GM12878 (cell line): ENCODE data around the gene PCDHGB5. TPM values are rescaled to one million over a fixed set of nuclear protein-coding genes. Genes with fewer than 3 reads are reported as not detected.

Experiments
- POLR2A ChIP-seq: IDR thresholded peaks from 2 replicates; pipeline ENCODE4 v1.6.1; 2011; ENCODE audit warnings: low read depth, mild to moderate bottlenecking, low read length
- RUNX3 ChIP-seq: IDR thresholded peaks from 2 replicates; pipeline ENCODE4 v1.6.1; 2012; ENCODE audit warnings: low read length, inconsistent platforms
- SUZ12 ChIP-seq: fragments of 200-600 bp; sonication (generic); IDR thresholded peaks from one replicate; pipeline ENCODE4 v1.6.1; 2018; ENCODE audit warnings: antibody characterized with exemption, mild to moderate bottlenecking; ENCODE audit not compliant: unreplicated experiment
- TARDBP ChIP-seq: IDR thresholded peaks from 2 replicates; pipeline ENCODE4 v1.6.1; 2016; ENCODE audit warnings: borderline replicate concordance
- ZBED1 ChIP-seq: IDR thresholded peaks from 2 replicates; pipeline ENCODE4 v1.6.1; 2016; ENCODE audit warnings: borderline replicate concordance
- polyA plus RNA-seq, 11 experiments: library from polyadenylated mRNA; depleted of rRNA in 4 of 11; unstranded in 6 of 11; stranded (reverse) in 5 of 11; fragments of >200 nt; fragmentation: Nextera tagmentation in 4 of 11; fragmentation: Illumina TruSeq in 1 of 11; extraction: Ambion mirVana in 4 of 11; extraction: Trizol in 1 of 11; gene quantifications; 1 replicate in 1 of 11; 2 replicates in 10 of 11; pipeline versions ENCODE4 v1.2.1 to v1.2.3, GENCODE V29; 2011 to 2016; ENCODE audit warnings: inconsistent platforms in 2 of 11, missing spikeins in 2 of 11, low read depth in 1 of 11
- total RNA-seq, 4 experiments: library from RNA; depleted of rRNA in 3 of 4; stranded (reverse); fragments of >200 nt in 3 of 4; fragmentation: Illumina TruSeq in 1 of 4; extraction: Trizol in 1 of 4; gene quantifications; 2 replicates each; pipeline versions ENCODE4 v1.2.1 to v1.2.3, GENCODE V29; 2013 to 2021
- TF ChIP-seq, protein P1 (sequence below): IDR thresholded peaks from 2 replicates; pipeline ENCODE4 v1.6.1; 2011; ENCODE audit warnings: borderline replicate concordance, low read depth, mild to moderate bottlenecking, moderate library complexity, low read length; ENCODE audit not compliant: insufficient read depth, poor library complexity, severe bottlenecking
- TF ChIP-seq, protein P2 (sequence below): IDR thresholded peaks from 2 replicates; pipeline ENCODE4 v1.6.1; 2012; ENCODE audit warnings: low read depth, low read length, improper control_type of control experiment
- TF ChIP-seq, protein P3 (sequence below): IDR thresholded peaks from 2 replicates; pipeline ENCODE4 v1.6.1; 2012; ENCODE audit warnings: low read length, inconsistent platforms
- TF ChIP-seq, protein P4 (sequence below): IDR thresholded peaks from 2 replicates; pipeline ENCODE4 v1.6.1; 2012; ENCODE audit warnings: improper control_type of control experiment, low read depth, low read length; ENCODE audit not compliant: insufficient replicate concordance

PCDHGB5 gene
- total and polyA plus RNA-seq, 10 of the 15 experiments (the other 5 are each of a cell fraction or from before 2014, with no cell fraction given): 0.02 to 2.3 (median 1.3) TPM; not detected in 1

DNA sequence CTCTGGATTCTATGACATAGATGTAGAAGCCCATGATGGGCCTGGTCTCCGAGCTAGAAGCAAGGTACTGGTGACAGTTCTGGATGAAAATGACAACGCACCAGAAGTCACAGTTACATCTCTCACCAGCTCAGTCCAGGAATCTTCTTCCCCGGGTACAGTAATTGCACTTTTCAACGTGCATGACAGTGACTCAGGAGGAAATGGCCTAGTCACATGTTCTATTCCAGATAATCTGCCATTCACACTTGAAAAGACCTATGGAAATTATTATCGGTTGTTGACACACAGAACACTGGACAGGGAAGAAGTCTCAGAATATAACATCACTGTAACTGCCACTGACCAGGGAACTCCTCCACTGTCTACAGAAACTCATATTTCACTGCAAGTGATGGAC is 41.6 kb upstream of the PCDHGB5 start (continued):
- TF ChIP-seq, protein P1, sequence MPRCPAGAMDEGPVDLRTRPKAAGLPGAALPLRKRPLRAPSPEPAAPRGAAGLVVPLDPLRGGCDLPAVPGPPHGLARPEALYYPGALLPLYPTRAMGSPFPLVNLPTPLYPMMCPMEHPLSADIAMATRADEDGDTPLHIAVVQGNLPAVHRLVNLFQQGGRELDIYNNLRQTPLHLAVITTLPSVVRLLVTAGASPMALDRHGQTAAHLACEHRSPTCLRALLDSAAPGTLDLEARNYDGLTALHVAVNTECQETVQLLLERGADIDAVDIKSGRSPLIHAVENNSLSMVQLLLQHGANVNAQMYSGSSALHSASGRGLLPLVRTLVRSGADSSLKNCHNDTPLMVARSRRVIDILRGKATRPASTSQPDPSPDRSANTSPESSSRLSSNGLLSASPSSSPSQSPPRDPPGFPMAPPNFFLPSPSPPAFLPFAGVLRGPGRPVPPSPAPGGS: no peak
- TF ChIP-seq, protein P2, sequence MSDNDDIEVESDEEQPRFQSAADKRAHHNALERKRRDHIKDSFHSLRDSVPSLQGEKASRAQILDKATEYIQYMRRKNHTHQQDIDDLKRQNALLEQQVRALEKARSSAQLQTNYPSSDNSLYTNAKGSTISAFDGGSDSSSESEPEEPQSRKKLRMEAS: no peak
- TF ChIP-seq, protein P3, sequence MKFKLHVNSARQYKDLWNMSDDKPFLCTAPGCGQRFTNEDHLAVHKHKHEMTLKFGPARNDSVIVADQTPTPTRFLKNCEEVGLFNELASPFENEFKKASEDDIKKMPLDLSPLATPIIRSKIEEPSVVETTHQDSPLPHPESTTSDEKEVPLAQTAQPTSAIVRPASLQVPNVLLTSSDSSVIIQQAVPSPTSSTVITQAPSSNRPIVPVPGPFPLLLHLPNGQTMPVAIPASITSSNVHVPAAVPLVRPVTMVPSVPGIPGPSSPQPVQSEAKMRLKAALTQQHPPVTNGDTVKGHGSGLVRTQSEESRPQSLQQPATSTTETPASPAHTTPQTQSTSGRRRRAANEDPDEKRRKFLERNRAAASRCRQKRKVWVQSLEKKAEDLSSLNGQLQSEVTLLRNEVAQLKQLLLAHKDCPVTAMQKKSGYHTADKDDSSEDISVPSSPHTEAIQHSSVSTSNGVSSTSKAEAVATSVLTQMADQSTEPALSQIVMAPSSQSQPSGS: no peak
- TF ChIP-seq POLR2A: no peak
- TF ChIP-seq ZBED1: no peak
- TF ChIP-seq SUZ12: no peak
- TF ChIP-seq RUNX3: no peak
- TF ChIP-seq, protein P4, sequence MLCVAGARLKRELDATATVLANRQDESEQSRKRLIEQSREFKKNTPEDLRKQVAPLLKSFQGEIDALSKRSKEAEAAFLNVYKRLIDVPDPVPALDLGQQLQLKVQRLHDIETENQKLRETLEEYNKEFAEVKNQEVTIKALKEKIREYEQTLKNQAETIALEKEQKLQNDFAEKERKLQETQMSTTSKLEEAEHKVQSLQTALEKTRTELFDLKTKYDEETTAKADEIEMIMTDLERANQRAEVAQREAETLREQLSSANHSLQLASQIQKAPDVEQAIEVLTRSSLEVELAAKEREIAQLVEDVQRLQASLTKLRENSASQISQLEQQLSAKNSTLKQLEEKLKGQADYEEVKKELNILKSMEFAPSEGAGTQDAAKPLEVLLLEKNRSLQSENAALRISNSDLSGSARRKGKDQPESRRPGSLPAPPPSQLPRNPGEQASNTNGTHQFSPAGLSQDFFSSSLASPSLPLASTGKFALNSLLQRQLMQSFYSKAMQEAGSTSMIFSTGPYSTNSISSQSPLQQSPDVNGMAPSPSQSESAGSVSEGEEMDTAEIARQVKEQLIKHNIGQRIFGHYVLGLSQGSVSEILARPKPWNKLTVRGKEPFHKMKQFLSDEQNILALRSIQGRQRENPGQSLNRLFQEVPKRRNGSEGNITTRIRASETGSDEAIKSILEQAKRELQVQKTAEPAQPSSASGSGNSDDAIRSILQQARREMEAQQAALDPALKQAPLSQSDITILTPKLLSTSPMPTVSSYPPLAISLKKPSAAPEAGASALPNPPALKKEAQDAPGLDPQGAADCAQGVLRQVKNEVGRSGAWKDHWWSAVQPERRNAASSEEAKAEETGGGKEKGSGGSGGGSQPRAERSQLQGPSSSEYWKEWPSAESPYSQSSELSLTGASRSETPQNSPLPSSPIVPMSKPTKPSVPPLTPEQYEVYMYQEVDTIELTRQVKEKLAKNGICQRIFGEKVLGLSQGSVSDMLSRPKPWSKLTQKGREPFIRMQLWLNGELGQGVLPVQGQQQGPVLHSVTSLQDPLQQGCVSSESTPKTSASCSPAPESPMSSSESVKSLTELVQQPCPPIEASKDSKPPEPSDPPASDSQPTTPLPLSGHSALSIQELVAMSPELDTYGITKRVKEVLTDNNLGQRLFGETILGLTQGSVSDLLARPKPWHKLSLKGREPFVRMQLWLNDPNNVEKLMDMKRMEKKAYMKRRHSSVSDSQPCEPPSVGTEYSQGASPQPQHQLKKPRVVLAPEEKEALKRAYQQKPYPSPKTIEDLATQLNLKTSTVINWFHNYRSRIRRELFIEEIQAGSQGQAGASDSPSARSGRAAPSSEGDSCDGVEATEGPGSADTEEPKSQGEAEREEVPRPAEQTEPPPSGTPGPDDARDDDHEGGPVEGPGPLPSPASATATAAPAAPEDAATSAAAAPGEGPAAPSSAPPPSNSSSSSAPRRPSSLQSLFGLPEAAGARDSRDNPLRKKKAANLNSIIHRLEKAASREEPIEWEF: no peak
- TF ChIP-seq TARDBP: no peak
